COLO668 (cell line): ENCODE results near the gene NID1.
"Not testable (repeated sequence)": the region's sequence is repeated elsewhere in the genome, so short reads cannot be mapped to it uniquely, and the experiment has no call there.

ENCODE experiments used
- DNase-seq: peaks from one replicate; lab custom pipeline; 2025; ENCODE audit not compliant: unreplicated experiment; lab: John Stamatoyannopoulos, UW

NID1 gene

DNA sequence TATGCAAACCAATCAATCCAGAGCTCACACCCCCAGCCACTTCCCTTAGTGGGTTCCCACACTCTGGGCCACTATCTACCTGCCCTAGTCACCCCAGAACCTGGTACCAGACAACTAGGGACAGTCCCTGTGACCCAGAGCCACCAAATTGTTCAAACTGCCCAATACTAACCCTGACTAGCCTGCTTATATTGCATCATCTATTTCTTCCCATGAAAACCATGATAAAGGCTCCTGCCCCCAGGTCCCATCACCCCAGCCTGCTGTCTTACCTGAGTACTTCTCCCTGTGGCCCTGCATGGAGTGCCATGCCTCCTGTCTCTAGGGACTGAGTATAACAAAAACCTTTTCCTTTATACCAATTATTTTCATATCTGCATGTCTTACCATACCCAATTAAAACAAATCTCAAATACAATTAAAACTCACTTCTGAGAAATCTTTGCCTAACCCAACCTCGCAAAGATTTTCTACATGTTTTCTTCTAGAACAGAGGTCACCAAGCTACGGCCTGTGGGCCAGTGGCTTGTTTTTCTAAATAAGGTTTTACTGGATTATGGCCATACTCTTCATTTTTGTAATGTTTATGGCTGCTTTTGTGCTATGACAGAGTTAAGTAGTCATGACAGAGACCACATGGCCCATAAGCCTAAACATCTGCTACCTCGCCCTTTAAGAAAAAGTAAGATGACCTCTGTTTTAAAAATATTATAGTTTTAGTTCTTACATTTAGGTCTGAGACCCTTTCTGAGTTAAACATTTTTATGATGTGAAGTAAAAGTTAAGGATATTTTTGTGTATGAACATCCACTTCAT, 31.0 kb upstream of the NID1 start:
- no peak for DNase-seq

DNA sequence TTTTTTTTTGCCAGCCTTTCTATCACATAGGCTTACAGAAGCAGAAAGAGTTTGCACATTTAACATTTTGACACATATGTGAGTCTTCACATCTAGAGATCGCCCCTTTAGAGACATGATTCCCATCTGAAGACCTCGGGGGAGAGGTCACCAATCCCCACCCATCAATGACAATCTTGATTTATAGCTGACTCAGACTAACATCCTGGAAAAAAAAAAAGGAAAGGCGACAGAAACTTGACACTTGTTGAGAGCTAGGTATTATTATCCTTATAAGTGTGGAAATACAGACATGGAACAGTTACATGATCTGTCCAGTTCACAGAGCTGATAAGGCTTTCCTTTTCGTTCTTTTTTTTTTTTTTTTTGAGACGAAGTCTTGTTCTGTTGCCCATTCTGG, 28.0 kb upstream of the NID1 start:
- DNase-seq, result no peak

DNA sequence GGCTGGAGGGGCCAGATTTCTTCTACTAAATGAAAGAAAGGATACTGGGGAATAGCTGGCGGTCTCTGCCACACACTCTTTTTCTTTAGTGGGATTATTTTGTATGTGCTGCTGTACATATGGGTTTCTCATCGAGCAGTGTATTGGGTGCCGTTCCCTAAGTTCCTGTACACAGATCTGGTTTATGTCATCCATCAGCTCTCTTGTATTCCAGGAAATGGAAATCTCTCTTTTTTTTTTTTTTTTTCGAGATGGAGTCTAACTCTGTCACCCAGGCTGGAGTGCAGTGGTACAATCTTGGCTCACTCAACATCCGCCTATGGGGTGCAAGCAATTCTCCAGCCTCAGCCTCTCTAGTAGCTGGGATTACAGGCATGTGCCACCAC, 27.0 kb upstream of the NID1 start:
- no peak for DNase-seq

DNA sequence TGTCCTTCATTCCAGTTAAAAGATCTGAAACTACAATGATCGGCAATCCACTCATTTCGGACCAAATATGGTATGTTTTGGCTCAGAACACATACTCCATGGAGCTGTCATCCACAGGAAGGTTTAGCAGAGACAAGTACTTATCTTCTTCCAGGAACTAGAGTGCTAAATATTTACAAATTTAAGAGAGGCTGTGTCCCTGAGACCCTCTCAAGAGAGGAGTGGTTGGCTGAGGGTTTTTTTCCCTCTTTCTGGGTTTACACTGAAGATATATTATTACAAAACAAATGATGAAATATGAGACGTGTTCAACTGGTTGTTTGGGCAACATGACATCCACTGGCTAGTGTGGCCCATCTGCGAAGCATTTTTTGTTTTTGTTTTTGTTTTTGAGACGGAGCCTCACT, 25.9 kb upstream of the NID1 start:
- DNase-seq, result no peak

DNA sequence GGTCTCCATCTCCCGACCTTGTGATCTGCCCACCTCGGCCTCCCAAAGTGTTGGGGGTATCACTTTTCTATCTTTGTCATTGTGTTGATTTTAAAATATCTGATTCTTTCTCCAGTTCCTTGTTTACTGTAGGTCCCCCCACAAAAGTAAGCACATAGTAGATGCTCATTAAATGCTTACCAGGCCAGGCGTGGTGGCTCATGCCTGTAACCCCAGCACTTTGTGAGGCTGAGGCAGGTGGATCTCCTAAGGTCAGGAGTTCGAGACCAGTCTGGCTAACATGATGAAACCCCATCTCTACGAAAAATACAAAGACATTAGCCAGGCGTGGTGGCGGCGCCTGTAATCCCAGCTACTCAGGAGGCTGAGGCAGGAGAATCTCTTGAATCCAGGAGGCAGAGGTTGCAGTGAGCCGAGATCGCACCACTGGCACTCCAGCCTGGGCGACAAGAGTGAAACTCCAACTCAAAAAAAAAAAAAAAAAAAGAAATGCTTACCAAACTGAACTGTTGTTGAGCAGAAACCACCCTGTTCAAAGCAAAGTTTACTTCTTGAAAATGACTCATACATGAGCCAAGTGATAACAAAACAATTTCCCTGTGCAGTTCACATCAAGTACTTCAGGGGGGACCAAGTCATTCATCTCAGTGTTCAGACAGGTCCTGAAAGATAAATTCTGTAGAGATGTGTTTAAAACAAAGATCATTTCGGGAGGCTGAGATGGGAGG, 24.3 kb upstream of the NID1 start:
- DNase-seq, result no peak

DNA sequence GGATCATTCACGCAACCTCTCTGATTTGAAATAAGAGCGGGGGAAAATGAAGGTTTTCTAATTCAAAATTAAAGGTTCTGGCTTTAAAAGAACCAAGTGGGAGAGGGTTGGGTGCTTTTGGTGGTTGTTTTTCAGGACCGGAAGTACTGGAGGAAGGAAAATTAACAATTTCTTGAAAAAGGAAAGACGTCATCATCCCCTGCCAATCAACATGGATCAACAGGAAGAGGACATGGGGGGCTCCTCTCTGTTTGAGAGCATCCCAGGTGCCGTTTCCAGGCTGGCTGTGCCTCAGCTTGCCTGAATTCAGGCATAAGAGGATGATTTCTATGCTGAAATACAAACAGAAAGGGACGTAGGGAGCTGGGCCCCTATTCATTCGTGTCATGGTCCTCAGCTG, 21.6 kb upstream of the NID1 start:
- no peak for DNase-seq

DNA sequence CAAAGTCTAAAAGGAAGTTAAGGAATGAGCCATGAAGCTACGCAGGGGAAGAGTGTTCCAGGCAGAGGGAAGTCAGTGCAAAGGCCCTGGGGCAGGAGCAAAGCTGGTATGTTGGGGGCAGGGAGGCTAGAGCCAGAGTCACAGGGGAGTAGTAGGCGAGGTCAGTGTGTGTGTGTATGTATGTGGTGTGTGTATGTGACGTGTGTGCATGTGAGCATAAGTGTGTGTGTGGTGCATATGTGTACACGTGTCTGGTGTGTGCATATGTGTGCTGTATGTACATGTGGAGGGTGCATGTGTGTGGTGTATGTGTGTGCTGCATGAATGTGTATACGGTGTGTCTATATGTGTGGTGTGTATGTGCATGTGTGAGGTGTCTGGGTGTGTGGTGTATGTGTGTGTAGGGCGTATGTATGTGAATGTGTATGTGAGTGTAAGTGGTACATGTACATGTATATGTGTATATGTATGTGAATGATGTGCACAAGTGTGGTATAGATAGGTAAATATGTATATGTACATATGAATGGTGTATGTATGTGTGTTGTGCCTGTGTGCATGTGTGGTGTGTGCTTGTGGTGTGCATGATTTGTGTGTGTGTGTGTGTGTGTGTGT, 20.8 kb upstream of the NID1 start:
- DNase-seq, result no peak

DNA sequence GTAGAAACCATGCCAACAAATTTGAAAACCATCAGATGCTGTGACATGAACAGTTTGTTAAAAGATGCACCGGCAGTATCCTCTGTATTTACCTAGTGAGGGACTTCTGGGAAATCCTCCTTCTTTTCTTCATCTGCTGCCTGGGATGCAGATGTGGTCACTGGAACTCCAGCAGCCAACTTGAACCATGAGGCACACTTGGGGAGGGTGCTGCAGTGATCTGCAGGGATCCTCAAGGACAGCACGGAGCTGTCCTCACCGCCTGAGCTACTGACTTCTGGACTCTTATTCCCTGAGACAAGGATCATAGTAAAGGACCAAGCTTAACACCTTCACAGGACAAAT, 19.5 kb upstream of the NID1 start:
- DNase-seq, result no peak

DNA sequence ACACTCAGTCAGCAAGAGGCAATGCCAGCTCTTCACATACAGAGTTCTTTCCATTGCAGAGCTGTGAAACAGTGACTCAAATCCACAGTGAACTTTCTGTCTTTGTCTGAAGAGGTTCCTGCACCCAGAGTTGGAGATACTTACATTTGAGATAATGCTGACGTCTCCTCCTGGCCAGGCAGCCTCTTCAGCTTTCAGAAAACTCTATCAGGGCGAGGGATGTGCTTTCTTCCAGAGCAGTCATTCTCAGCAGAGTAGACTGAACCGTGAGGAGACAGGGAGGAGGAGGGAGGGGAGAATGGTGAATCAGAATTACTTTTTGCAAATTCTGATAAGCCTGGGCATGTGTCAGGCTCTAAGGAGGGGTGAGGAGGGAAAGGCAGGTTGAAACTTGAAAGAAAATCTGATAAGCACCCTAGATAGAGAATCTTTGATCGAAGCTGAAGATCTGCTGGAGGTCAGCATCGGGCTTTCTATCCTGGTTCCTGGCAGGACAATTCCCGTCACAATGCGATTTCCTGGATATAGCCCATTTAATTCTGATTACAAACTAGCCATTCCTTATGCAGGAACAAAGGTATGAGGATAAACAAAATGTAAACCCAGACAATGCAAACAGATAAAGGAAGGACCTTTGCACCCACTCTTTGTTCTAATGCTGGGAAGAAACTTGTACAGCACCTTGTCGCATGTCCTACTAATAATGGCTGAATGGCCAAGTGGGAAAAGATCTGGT, 18.9 kb upstream of the NID1 start:
- no peak for DNase-seq

DNA sequence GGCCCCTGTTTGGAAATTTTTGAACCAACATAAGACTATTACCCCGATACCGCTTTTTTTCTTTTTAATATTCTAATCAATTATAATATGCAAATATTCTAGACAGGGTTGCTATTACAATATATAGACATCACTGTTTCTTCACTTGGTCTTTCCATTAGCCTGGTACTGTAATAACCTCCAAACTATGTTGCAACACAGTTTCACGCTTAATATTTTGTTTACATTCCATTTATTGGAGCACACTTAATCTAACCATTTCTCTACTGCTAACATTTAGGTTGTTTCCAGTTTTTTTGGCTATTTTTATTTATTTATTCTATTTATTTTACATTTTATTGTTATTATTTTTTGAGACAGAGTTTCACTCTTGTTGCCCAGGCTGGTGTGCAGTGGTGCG, 17.6 kb upstream of the NID1 start:
- DNase-seq, result no peak

DNA sequence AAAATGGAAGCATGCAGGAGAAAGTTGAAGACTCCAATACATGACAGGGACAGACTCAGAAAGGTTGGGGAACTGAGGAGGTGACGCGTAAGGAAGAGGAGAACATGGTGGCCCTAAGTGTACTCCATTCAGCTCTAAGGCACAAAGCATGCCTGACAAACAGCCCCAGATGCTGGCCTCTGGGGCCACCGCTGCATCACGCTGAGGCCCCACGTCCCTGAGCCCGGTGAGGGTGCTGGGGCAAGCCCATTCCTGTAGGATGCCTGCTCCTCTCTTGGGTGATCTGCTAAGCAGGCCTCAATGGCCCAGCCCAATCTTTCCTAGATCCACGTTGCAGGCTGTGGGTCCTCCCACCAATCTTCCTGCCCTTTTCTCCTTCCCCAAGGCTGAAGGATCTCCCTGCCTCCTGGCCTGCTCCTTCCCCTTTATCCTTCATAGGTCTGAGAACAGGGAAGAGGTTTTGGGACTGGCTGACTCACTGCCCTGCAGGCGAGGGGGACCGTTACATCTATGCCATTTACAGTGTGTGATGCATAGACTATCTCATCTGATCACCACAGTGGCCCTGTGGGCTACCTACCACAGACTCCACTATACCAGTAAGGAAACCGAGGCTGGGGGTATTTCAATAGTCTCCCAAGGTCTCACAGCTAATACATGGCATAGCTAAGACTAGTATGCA, 16.8 kb upstream of the NID1 start:
- no peak for DNase-seq

DNA sequence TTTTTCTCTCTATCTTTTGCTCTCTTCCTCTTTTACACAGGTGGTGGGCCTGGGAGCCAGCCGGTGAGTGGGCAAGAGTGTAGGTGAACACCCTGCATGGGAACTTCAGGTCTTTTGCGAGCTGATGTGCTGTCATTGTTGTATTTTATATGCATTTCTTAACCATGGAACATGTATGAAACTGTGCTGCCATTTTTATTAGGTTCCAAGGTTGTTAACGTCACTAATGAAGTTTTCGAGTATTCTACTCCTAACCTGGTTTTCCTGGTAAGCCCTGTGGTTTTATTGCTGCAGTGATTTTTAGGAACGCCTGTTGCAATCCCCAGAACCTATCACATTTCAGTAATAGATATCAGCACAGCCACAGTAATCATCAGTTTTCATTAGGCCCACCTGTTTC, 14.8 kb upstream of the NID1 start:
- DNase-seq, result no peak

DNA sequence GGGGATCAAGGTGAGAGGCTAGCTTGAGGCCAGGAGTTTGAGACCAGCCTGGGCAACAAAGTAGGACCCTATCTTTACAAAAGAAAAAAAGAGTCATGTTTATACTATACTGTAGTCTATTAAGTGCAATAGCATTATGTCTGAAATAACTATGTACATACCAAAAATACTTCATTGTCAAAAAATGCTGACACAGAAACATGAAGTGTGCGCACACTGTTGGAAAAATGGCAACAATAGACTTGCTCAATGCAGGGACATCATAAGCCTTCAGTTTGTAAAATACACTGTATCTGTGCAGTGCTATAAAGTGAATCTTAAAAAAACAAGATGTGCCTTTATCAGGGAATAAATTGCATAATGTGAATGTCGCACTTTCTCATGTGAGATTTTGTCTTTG, 14.1 kb upstream of the NID1 start:
- no peak for DNase-seq

DNA sequence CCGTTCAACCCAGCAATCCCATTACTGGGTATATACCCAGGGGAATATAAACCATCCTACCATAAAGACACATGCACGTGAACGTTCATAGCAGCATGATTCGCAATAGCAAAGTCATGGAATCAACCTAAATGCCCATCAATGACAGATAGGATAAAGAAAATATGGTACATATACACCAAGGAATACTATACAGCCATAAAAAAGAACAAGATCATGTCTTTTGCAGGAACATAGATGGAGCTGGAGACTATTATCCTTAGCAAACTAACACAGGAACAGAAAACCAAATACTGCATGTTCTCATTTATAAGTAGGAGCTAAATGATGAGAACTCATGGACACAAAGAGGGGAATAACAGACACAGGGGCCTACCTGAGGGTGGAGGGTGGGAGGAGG, 13.2 kb upstream of the NID1 start:
- DNase-seq, result not testable (repeated sequence)

DNA sequence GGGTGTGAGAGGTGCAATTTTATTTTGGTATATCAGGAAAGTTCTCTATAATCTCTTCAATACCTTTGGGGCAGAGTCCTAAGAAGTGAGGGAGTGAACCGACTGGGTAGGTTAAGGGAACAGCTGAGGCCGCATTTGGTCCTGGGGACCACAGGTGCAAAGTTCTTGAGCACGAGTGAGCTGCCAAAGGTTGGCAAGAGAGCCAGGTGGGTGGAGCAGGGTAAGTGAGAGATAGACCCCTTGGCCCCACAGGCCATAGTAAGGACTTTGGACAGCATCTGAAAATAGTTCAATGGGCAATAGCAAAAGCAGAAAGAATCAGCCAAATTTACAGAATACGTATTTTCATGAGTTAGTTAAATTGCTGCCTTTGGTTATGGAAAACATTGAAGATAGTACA, 11.0 kb upstream of the NID1 start:
- no peak for DNase-seq

DNA sequence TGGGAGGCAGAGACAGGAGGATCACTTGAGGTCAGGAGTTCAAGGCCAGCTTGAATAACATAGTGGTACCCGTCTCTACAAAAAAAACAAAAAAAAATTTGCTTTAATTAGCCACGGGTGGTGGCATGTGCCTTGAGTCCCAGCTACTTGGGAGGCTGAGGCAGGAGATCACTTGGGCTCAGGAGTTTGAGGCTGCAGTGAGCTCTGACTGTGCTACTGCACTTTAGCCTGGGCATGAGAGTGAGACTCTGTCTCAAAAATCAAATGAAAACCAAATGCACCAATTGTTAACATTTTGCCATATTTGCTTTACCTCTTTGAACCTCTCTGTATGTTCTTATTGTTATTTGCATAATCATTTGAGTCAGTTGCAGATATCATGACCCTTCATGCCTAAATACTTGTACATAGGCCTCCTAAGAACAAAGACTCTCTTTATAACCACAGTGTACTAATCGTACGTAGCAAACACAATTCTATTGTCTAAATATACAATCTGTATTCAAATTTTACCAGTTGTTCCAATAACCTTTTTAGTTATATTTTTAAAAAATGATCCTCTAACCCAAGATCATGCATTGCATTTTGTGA, 8.5 kb upstream of the NID1 start:
- no peak for DNase-seq

DNA sequence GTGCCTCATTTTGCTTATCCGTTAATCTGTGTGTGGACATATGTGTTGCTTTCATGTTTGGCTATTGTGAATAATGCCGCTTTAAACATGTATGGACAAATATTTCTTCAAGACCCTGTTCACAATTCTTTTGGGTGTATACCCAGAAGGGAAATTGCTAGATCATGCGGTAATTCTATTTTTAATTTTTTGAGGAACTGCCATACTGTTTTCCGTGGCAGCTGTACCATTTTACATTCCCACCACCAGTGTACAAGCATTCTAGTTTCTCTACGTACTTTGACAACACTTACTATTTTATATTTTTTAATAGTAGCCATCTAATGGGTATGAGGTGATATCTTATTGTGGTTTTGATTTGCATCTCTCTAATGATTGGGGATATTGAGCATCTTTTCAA, 7.1 kb upstream of the NID1 start:
- no peak for DNase-seq

DNA sequence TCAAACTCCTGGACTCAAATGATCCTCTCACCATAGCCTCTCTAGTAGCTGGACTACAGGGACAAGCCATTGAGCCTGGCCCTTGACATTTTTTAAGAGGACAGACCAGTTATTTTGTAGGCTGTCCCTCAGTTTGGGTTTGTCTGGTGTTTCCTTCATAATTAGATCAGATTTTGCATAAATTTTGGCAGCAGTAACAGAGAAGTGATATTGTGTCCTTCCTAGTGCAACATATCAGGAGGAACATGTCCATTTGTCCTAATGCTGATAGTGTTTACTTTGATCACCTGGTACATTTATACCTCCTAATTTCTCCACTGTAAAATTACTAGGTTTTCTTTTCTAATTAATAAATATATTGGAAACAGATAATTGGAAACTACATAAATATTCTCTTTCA, 5.9 kb upstream of the NID1 start:
- DNase-seq, result no peak

DNA sequence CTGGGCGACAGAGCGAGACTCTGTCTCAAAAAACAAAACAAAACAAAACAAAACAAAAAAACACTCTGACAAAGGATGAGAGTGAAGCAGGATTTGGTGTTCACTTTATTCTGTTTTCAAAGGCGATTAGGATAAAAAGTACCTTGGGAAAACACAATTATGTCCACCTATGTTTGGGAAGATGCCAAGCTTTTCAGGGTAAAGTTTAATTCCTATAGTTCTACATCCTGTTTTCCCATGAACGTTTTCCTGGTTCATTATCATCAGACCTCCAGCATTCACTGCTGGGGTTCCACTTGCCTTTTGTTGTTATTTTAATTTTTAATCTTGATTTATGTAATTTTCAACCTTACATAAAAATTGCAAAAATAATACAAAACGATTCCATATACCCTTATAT, 4.9 kb upstream of the NID1 start:
- DNase-seq, result no peak

DNA sequence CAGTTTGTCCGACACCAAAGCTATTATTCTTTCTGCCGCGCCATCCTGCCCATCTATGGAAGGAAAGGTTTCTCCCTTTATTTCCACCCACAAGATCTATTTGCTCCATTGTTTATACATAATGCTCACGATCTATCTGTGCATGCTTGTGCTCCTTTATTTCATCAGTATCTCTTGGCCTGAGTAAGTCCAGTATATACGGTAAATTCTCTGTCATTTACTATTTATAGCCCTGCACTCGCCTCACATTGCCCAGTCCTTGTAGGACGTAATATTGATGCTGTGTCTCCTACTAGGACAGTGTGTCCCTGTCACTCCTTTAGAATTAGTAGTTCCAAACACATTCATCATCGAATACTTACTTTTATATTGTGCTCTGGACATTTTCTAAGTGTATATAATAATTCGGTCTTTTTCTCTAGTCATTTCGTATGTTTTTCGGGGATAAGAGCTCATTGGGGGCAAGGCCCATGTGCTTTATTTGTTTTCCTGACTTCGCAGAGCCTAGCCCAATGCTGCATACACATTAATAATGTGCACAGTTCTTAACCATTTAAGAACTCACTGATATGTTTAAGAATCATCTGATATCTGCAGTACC, 3.1 kb upstream of the NID1 start:
- DNase-seq, result no peak
